SU-DHL-6 (cell line): Measurements from ENCODE around the gene S100P.

Source experiments
- CTCF ChIP-seq: fragments of 200-600 bp; sonication (generic); IDR thresholded peaks from one replicate; pipeline ENCODE4 v1.5.1; 2017; ENCODE audit warnings: antibody characterized with exemption, mild to moderate bottlenecking, low read length, moderate library complexity; ENCODE audit not compliant: insufficient read depth, poor library complexity, severe bottlenecking
- EZH2phosphoT487 ChIP-seq: fragments of 200-600 bp; sonication (generic), shearing (Covaris generic); conservative IDR thresholded peaks from 2 replicates; pipeline ENCODE4 v1.6.1; 2018; ENCODE audit warnings: mild to moderate bottlenecking, antibody characterized with exemption, low read length, moderate library complexity, mixed read lengths

DNA sequence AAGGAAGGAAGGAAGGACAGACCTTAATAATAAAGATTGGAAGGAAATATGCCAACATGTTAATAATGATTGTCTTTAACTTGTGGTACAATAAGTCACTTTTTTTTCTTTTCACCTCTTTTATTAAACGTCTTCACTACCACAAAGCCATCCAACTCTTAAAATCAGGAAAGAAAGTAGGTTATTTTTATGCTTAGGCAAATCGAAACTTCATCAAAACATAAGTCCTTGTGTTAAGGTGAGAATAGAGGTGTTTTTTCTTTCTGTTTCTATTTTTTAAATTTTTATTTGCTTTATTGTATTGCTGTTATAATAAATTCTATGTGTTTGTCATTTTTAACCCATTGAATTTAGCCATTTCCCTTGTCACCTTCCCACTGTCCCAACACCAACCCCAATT, 48.8 kb downstream of the S100P start:
- TF ChIP-seq CTCF: no peak
- no peak for TF ChIP-seq EZH2phosphoT487
